K562 (cell line): Measurements from ENCODE around the gene AFF3.

Source experiments
- CEBPB ChIP-seq: fragments of 450-650 bp; IDR thresholded peaks from 2 replicates; pipeline ENCODE4 v1.6.1; 2016; ENCODE audit warnings: missing genetic modification characterization, missing compliant biosample characterization
- FOXJ3 ChIP-seq: sonication (generic); formaldehyde crosslinking; IDR thresholded peaks from 2 replicates; pipeline ENCODE4 v1.4.0; 2020; ENCODE audit warnings: mild to moderate bottlenecking, missing genetic modification reagents
- JUND ChIP-seq, 2 experiments: IDR thresholded peaks; 2 replicates in 1 of 2; 3 replicates in 1 of 2; pipeline ENCODE4 v1.6.1; 2011; ENCODE audit warnings: borderline replicate concordance in 2 of 2, low read depth in 2 of 2, low read length in 2 of 2, improper control_type of control experiment in 1 of 2, missing biosample characterization in 1 of 2, missing genetic modification characterization in 1 of 2, missing genetic modification reagents in 1 of 2
- NBN ChIP-seq: fragments of 450-650 bp; IDR thresholded peaks from 2 replicates; pipeline ENCODE4 v1.6.1; 2016; ENCODE audit warnings: low read depth, mild to moderate bottlenecking
- NCOA1 ChIP-seq: fragments of 450-650 bp; IDR thresholded peaks from 2 replicates; pipeline ENCODE4 v1.6.1; 2016; ENCODE audit warnings: low read depth
- NFRKB ChIP-seq: fragments of 450-650 bp; IDR thresholded peaks from 2 replicates; pipeline ENCODE4 v1.6.1; 2016; ENCODE audit warnings: low read depth
- ZFP36 ChIP-seq: fragments of 150-350 bp; IDR thresholded peaks from 2 replicates; pipeline ENCODE4 v1.6.1; 2018; ENCODE audit warnings: low read length, low read depth; ENCODE audit not compliant: partially characterized antibody
- TF ChIP-seq, protein P1 (sequence below): sonication (generic); formaldehyde crosslinking; IDR thresholded peaks from 2 replicates; pipeline ENCODE4 v1.8.0; 2023; ENCODE audit warnings: missing genetic modification reagents, mild to moderate bottlenecking, borderline replicate concordance
- TF ChIP-seq, protein P2 (sequence below), 2 experiments: fragments of 200-800 bp in 1 of 2; sonication (Bioruptor generic) in 1 of 2; sonication (generic) in 1 of 2; formaldehyde crosslinking in 1 of 2; IDR thresholded peaks in 1 of 2; conservative IDR thresholded peaks in 1 of 2; 2 replicates each; pipeline versions ENCODE4 v1.5.0 to v1.6.1; 2016 to 2020; ENCODE audit warnings: missing compliant biosample characterization in 1 of 2, missing genetic modification characterization in 1 of 2, missing genetic modification reagents in 1 of 2

GRCh38 chr2:100130595-100131391 is 11.6 kb downstream of the AFF3 start:
- TF ChIP-seq NBN (no peak), CEBPB (tag) (no peak), FOXJ3 (CRISPR knock-in tag) (no peak), NFRKB (no peak), ZFP36 (no peak), NCOA1 (no peak), JUND (IDR thresholded peaks at IDR 0.05; ENCODE audit: borderline replicate concordance, low read depth, low read length) (no peak), JUND (tag; IDR thresholded peaks at IDR 0.05; ENCODE audit: borderline replicate concordance, low read depth, low read length) (no peak)
- TF ChIP-seq, protein P1, sequence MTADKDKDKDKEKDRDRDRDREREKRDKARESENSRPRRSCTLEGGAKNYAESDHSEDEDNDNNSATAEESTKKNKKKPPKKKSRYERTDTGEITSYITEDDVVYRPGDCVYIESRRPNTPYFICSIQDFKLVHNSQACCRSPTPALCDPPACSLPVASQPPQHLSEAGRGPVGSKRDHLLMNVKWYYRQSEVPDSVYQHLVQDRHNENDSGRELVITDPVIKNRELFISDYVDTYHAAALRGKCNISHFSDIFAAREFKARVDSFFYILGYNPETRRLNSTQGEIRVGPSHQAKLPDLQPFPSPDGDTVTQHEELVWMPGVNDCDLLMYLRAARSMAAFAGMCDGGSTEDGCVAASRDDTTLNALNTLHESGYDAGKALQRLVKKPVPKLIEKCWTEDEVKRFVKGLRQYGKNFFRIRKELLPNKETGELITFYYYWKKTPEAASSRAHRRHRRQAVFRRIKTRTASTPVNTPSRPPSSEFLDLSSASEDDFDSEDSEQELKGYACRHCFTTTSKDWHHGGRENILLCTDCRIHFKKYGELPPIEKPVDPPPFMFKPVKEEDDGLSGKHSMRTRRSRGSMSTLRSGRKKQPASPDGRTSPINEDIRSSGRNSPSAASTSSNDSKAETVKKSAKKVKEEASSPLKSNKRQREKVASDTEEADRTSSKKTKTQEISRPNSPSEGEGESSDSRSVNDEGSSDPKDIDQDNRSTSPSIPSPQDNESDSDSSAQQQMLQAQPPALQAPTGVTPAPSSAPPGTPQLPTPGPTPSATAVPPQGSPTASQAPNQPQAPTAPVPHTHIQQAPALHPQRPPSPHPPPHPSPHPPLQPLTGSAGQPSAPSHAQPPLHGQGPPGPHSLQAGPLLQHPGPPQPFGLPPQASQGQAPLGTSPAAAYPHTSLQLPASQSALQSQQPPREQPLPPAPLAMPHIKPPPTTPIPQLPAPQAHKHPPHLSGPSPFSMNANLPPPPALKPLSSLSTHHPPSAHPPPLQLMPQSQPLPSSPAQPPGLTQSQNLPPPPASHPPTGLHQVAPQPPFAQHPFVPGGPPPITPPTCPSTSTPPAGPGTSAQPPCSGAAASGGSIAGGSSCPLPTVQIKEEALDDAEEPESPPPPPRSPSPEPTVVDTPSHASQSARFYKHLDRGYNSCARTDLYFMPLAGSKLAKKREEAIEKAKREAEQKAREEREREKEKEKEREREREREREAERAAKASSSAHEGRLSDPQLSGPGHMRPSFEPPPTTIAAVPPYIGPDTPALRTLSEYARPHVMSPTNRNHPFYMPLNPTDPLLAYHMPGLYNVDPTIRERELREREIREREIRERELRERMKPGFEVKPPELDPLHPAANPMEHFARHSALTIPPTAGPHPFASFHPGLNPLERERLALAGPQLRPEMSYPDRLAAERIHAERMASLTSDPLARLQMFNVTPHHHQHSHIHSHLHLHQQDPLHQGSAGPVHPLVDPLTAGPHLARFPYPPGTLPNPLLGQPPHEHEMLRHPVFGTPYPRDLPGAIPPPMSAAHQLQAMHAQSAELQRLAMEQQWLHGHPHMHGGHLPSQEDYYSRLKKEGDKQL (CRISPR knock-in tag): no peak
- TF ChIP-seq, protein P2, sequence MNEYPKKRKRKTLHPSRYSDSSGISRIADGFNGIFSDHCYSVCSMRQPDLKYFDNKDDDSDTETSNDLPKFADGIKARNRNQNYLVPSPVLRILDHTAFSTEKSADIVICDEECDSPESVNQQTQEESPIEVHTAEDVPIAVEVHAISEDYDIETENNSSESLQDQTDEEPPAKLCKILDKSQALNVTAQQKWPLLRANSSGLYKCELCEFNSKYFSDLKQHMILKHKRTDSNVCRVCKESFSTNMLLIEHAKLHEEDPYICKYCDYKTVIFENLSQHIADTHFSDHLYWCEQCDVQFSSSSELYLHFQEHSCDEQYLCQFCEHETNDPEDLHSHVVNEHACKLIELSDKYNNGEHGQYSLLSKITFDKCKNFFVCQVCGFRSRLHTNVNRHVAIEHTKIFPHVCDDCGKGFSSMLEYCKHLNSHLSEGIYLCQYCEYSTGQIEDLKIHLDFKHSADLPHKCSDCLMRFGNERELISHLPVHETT (CRISPR knock-in tag; conservative IDR thresholded peaks at IDR 0.05 in 1 of 2, IDR thresholded peaks at IDR 0.05 in 1 of 2): no peak
